K562 (cell line): ENCODE results near the gene SPOCD1. TPM values are rescaled to one million over a fixed set of nuclear protein-coding genes. Genes with fewer than 3 reads are reported as not detected.

Source experiments
- AFF1 ChIP-seq, 2 experiments: fragments of 450-650 bp; IDR thresholded peaks; 2 replicates each; pipeline ENCODE4 v1.6.1; 2018; ENCODE audit warnings: mild to moderate bottlenecking in 2 of 2, low read depth in 1 of 2; ENCODE audit not compliant: partially characterized antibody in 2 of 2
- CTBP1 ChIP-seq: fragments of 450-650 bp; IDR thresholded peaks from 2 replicates; pipeline ENCODE4 v1.6.1; 2016; ENCODE audit warnings: borderline replicate concordance
- DMBX1 ChIP-seq: fragments of 250-450 bp; sonication (Bioruptor Pico); IDR thresholded peaks from 2 replicates; pipeline ENCODE4 v1.8.0; 2022; ENCODE audit warnings: inconsistent platforms, mild to moderate bottlenecking, moderate library complexity, borderline replicate concordance
- FOXA3 ChIP-seq, 2 experiments: fragments of 450-650 bp in 1 of 2; sonication (generic) in 1 of 2; formaldehyde crosslinking; IDR thresholded peaks in 1 of 2; conservative IDR thresholded peaks in 1 of 2; 2 replicates each; pipeline versions ENCODE4 v1.4.0 to v1.8.0; 2020 to 2022; ENCODE audit warnings: mild to moderate bottlenecking in 2 of 2, missing genetic modification reagents in 1 of 2
- GTF2B ChIP-seq: IDR thresholded peaks from 2 replicates; pipeline ENCODE4 v1.6.1; 2011; ENCODE audit not compliant: insufficient read length; ENCODE audit errors: extremely low read depth
- HBP1 ChIP-seq: fragments of 450-650 bp; formaldehyde crosslinking; IDR thresholded peaks from 2 replicates; pipeline ENCODE4 v1.4.0; 2022; ENCODE audit warnings: missing genetic modification characterization
- KLF16 ChIP-seq: IDR thresholded peaks from 2 replicates; pipeline ENCODE4 v1.6.1; 2016; ENCODE audit warnings: antibody characterized with exemption
- MCM2 ChIP-seq: fragments of 450-650 bp; IDR thresholded peaks from 2 replicates; pipeline ENCODE4 v1.6.1; 2017; ENCODE audit warnings: low read depth, mild to moderate bottlenecking
- MTA3 ChIP-seq: fragments of 450-650 bp; formaldehyde crosslinking; IDR thresholded peaks from 2 replicates; pipeline ENCODE4 v1.6.1; 2017; ENCODE audit warnings: mild to moderate bottlenecking, borderline replicate concordance
- MTF1 ChIP-seq: fragments of 250-450 bp; sonication (Bioruptor Pico); IDR thresholded peaks from 2 replicates; pipeline ENCODE4 v1.9.0; 2021; ENCODE audit warnings: moderate library complexity, mild to moderate bottlenecking, inconsistent platforms, borderline replicate concordance
- NCOA2 ChIP-seq, 2 experiments: fragments of 450-650 bp; IDR thresholded peaks; 2 replicates each; pipeline ENCODE4 v1.6.1; 2018; ENCODE audit warnings: mild to moderate bottlenecking in 2 of 2, moderate library complexity in 1 of 2; ENCODE audit not compliant: partially characterized antibody in 2 of 2
- PCBP1 ChIP-seq: fragments of 200-400 bp; formaldehyde crosslinking; IDR thresholded peaks from 2 replicates; pipeline ENCODE4 v1.6.1; 2018; ENCODE audit warnings: mild to moderate bottlenecking, low read depth, low read length; ENCODE audit not compliant: poor library complexity, severe bottlenecking
- PTTG1 ChIP-seq: fragments of 450-650 bp; IDR thresholded peaks from 2 replicates; pipeline ENCODE4 v1.6.1; 2016; ENCODE audit warnings: low read depth, mild to moderate bottlenecking, missing genetic modification characterization, missing compliant biosample characterization
- SLC30A9 ChIP-seq: fragments of 250-450 bp; sonication (Bioruptor Pico); IDR thresholded peaks from 2 replicates; pipeline ENCODE4 v1.8.0; 2022; ENCODE audit warnings: mild to moderate bottlenecking, moderate library complexity
- YBX1 ChIP-seq: fragments of 450-650 bp; IDR thresholded peaks from 2 replicates; pipeline ENCODE4 v1.7.1; 2016; ENCODE audit warnings: mild to moderate bottlenecking
- ZBTB11 ChIP-seq, 3 experiments: fragments of 200-800 bp in 1 of 3; fragments of 250-450 bp in 1 of 3; fragments of 450-650 bp in 1 of 3; sonication (Bioruptor Pico) in 1 of 3; sonication (Bioruptor generic) in 1 of 3; formaldehyde crosslinking in 1 of 3; IDR thresholded peaks; 2 replicates each; pipeline versions ENCODE4 v1.6.1 to v1.8.0; 2016 to 2022; ENCODE audit warnings: mild to moderate bottlenecking in 2 of 3, missing genetic modification characterization in 2 of 3, missing compliant biosample characterization in 1 of 3, moderate library complexity in 1 of 3
- ZNF217 ChIP-seq: sonication (generic); formaldehyde crosslinking; IDR thresholded peaks from 2 replicates; pipeline ENCODE4 v1.8.0; 2022; ENCODE audit warnings: mild to moderate bottlenecking, missing genetic modification reagents
- ZNF23 ChIP-seq: fragments of 250-450 bp; sonication (Bioruptor Pico); IDR thresholded peaks from 2 replicates; pipeline ENCODE4 v1.4.0; 2020; ENCODE audit warnings: mild to moderate bottlenecking
- polyA plus RNA-seq, 8 experiments: library from polyadenylated mRNA; depleted of rRNA in 4 of 8; stranded (reverse) in 5 of 8; unstranded in 3 of 8; fragments of >200 nt; fragmentation: Nextera tagmentation in 2 of 8; fragmentation: Illumina TruSeq in 1 of 8; extraction: Ambion mirVana in 2 of 8; extraction: Trizol in 1 of 8; gene quantifications; 2 replicates each; pipeline versions ENCODE4 v1.2.1 to v1.2.3, GENCODE V29; 2011 to 2014; ENCODE audit warnings: inconsistent platforms in 1 of 8, missing spikeins in 1 of 8
- total RNA-seq, 7 experiments: library from RNA; depleted of rRNA in 6 of 7; stranded (reverse); fragments of >200 nt in 6 of 7; fragmentation: Illumina TruSeq in 2 of 7; extraction: Trizol in 2 of 7; gene quantifications; 2 replicates each; pipeline versions ENCODE4 v1.2.1 to v1.2.3, GENCODE V29; 2011 to 2021; ENCODE audit warnings: low replicate concordance in 1 of 7

The SPOCD1 gene
- total and polyA plus RNA-seq, 9 of the 15 experiments (the other 6 are each of a cell fraction or from before 2014, with no cell fraction given) = 0.03 to 0.71 (median 0.26) TPM; not detected in 1

- TF ChIP-seq AFF1 (IDR thresholded peaks at IDR 0.05; ENCODE audit: low read depth in 1 of 2, partially characterized antibody in 2 of 2) (peak in 1 of 2 experiments; percentile 68), SLC30A9 (no peak), FOXA3 (CRISPR knock-in tag; conservative IDR thresholded peaks at IDR 0.05 in 1 of 2, IDR thresholded peaks at IDR 0.05 in 1 of 2) (no peak), MCM2 (no peak), MTA3 (no peak; the same call in 1 of the 2 replicates), PCBP1 (no peak), NCOA2 (IDR thresholded peaks at IDR 0.05; ENCODE audit: partially characterized antibody in 2 of 2) (no peak), MTF1 (CRISPR knock-in tag) (no peak), ZNF217 (CRISPR knock-in tag) (no peak), YBX1 (no peak), ZNF23 (CRISPR knock-in tag) (no peak), GTF2B (no peak), DMBX1 (CRISPR knock-in tag) (no peak), HBP1 (CRISPR knock-in tag) (0 out of 2 replicates have a peak, but pooled peaks have one; percentile 34), ZBTB11 (CRISPR knock-in tag; IDR thresholded peaks at IDR 0.05) (no peak), PTTG1 (tag) (no peak), KLF16 (peak; percentile 19; the same call in 1 of the 2 replicates), CTBP1 (peak; percentile 59)
Measured at GRCh38 chr1:31781138-31781755, 34.6 kb downstream of the SPOCD1 start (continued).
